A673 (cell line): Measurements from ENCODE around the gene HIGD1C.

Experiments used
- CTCF ChIP-seq: fragments of 300-800, 200-600 bp; sonication (generic); conservative IDR thresholded peaks from 2 replicates; pipeline ENCODE4 v1.5.1; 2017; ENCODE audit warnings: low read depth, mild to moderate bottlenecking, antibody characterized with exemption, low read length, moderate library complexity, mixed read lengths
- EZH2 ChIP-seq: fragments of 200-600 bp; sonication (generic); IDR thresholded peaks from 2 replicates; pipeline ENCODE4 v1.6.1; 2017; ENCODE audit warnings: borderline replicate concordance, low read depth, mild to moderate bottlenecking, mixed read lengths, antibody characterized with exemption, low read length; ENCODE audit not compliant: poor library complexity, severe bottlenecking

GRCh38 chr12:50916292-50916691 is 36.1 kb upstream of the HIGD1C start:
- TF ChIP-seq CTCF (no peak), EZH2 (no peak)
